Astrocyte of the spinal cord (primary cell): Measurements from ENCODE around the gene HSF5.

Experiments
- DNase-seq: peaks from one replicate; pipeline ENCODE4 v3.0.0; 2011; ENCODE audit warnings: low read depth, low spot score
- H3K4me3 ChIP-seq: 2 replicates; pipeline ENCODE4 v1.5.1; 2011; ENCODE audit warnings: low read depth, mild to moderate bottlenecking, low read length, moderate library complexity
- CTCF ChIP-seq: IDR thresholded peaks from 2 replicates; pipeline ENCODE4 v1.5.1; 2012; ENCODE audit warnings: low read depth, mild to moderate bottlenecking, low read length, inconsistent platforms
- in situ Hi-C: cut with HindIII; loops from 2 replicates; pipeline ENCODE4 v1.10.0; 2017; ENCODE audit warnings: low sequenced_read_pairs

Gene HSF5

DNA sequence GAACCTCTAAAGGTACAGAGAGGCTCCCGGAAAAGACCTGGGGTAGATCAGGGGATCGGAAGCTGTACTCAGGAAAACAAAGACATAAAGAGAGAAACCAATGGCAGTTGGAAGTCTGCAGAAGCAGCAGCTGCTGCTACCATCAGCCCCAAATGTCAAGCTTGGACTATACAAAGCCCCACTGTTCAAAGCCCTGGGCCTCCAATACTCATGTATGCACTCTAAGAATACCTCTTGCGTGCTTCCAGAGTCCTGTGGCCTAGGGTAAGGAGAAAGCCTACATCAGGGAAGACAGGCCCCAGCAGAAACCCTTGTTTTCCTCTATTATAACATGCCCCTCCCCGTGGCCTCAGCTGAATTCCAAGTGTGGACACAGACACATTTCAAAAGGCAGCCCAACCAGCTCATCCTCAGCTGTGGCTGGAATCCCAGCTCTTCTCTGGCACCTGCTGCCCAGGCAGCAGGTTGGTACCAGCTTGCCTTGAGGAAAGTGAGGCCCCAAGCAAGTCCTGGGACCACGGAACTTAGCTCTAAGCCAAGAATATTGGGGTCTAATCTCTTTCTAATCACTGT is 45.5 kb upstream of the HSF5 start:
- no peak overlapping the region for H3K4me3 ChIP-seq
- DNase-seq = no peak
- no peak for TF ChIP-seq CTCF
- in situ Hi-C loops = no loop called here

DNA sequence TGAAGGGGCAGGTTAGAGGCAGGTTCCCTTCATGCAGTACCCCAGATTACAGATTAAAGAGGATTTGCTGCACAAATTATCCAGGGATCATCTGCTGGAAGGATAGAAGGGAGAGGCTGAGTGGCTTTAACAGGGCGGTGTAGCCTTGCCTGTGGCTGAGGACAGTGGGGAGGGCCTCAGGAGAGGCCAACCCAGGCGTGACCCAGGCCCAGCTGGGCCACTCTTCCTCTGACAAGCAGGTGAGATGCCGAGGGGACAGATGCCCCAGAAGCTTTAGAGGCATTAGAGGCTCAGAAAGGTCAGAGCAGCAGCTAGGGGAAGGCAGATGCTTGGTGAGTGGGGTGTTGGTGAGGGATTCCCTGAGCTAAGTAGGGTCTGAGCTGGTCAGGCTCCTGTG is 44.3 kb upstream of the HSF5 start:
- in situ Hi-C loops = no loop called here
- no peak overlapping the region for H3K4me3 ChIP-seq
- no peak for DNase-seq
- TF ChIP-seq CTCF = no peak

- in situ Hi-C loops = no loop called here
- DNase-seq = no peak
- H3K4me3 ChIP-seq = peak overlapping the region; percentile 37
- no peak for TF ChIP-seq CTCF
Measured at GRCh38 chr17:58531661-58532554, 43.7 kb upstream of the HSF5 start.

DNA sequence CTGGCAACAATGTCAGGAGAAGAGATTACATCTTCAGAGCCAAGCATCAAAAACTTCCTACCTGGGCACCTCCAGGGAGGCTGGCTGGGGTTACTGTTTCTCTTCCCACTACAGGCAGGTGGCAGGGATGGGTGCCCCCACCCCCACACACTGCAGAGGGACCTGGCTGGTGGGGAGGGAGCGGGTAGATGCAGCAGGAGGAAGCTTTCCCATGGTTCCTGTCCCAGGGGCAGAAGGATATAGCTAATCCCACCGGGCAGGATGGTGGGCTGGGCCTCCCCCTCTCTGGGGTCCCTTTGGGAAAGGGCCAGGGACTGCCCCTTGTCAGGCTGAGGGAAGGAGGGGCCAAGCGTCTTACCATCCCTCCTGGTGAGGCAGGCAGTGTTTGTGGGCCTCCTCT is 42.9 kb upstream of the HSF5 start:
- H3K4me3 ChIP-seq = peak overlapping the region; percentile 34
- TF ChIP-seq CTCF = no peak
- in situ Hi-C loops = no loop called here
- no peak for DNase-seq

DNA sequence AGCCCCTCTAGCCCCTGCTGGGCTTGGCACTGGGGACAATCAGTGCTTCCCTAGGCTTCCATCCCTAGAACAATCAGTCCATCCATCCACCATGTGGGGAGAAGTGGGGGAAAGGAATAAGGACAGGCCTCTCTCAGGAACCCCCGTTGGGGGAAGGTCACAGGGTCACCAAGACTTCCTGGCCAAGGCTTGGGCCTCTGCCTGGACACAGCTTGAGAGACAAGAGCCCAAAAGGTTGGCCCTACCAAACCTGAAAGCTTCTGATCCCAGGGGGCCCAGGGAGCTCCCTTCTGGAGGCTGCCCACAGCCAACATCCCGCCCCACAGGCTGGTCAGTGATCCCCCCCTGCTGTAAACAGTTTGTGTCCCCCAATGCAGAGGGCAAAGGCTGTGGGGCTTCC is 42.4 kb upstream of the HSF5 start:
- no peak for TF ChIP-seq CTCF
- in situ Hi-C loops = no loop called here
- DNase-seq = no peak
- no peak overlapping the region for H3K4me3 ChIP-seq

- in situ Hi-C loops = no loop called here
- H3K4me3 ChIP-seq = no peak overlapping the region
- no peak for DNase-seq
- TF ChIP-seq CTCF = no peak
Measured at GRCh38 chr17:58529275-58529674, 41.1 kb upstream of the HSF5 start.
